NT2/D1 (cell line): ENCODE results near the gene DAPP1.
"Not testable (repeated sequence)": the region's sequence is repeated elsewhere in the genome, so short reads cannot be mapped to it uniquely, and the experiment has no call there.

ENCODE experiments used
- DNase-seq: peaks from one replicate; pipeline ENCODE4 v3.0.0-alpha.2; 2011; ENCODE audit warnings: low read depth, low spot score
- H3K27me3 ChIP-seq: 2 replicates; pipeline ENCODE4 v1.6.0; 2011; ENCODE audit warnings: mild to moderate bottlenecking; ENCODE audit not compliant: insufficient read length, insufficient read depth
- H3K36me3 ChIP-seq: 2 replicates; pipeline ENCODE4 v1.6.1; 2011; ENCODE audit warnings: mild to moderate bottlenecking, low read length, mixed read lengths; ENCODE audit not compliant: insufficient read depth, insufficient read length
- H3K4me1 ChIP-seq: 2 replicates; pipeline ENCODE4 v1.5.1; 2011; ENCODE audit not compliant: insufficient read depth, insufficient read length
- H3K4me3 ChIP-seq: 2 replicates; pipeline ENCODE4 v1.5.1; 2011; ENCODE audit warnings: low read depth; ENCODE audit not compliant: insufficient read length
- H3K9ac ChIP-seq: 2 replicates; pipeline ENCODE4 v1.6.0; 2011; ENCODE audit warnings: low read depth; ENCODE audit not compliant: insufficient read length
- H3K9me3 ChIP-seq: 2 replicates; pipeline ENCODE4 v1.5.1; 2011; ENCODE audit warnings: mild to moderate bottlenecking, low read length; ENCODE audit not compliant: insufficient read depth
- SUZ12 ChIP-seq: IDR thresholded peaks from 2 replicates; pipeline ENCODE4 v1.6.1; 2011; ENCODE audit not compliant: insufficient read length, insufficient read depth; ENCODE audit errors: extremely low read depth
- YY1 ChIP-seq: IDR thresholded peaks from 2 replicates; pipeline ENCODE4 v1.6.1; 2011; ENCODE audit not compliant: insufficient read length, insufficient read depth
- ZNF274 ChIP-seq: IDR thresholded peaks from 2 replicates; pipeline ENCODE4 v1.6.1; 2011; ENCODE audit warnings: mild to moderate bottlenecking, low read depth, low read length

DAPP1 gene

DNA sequence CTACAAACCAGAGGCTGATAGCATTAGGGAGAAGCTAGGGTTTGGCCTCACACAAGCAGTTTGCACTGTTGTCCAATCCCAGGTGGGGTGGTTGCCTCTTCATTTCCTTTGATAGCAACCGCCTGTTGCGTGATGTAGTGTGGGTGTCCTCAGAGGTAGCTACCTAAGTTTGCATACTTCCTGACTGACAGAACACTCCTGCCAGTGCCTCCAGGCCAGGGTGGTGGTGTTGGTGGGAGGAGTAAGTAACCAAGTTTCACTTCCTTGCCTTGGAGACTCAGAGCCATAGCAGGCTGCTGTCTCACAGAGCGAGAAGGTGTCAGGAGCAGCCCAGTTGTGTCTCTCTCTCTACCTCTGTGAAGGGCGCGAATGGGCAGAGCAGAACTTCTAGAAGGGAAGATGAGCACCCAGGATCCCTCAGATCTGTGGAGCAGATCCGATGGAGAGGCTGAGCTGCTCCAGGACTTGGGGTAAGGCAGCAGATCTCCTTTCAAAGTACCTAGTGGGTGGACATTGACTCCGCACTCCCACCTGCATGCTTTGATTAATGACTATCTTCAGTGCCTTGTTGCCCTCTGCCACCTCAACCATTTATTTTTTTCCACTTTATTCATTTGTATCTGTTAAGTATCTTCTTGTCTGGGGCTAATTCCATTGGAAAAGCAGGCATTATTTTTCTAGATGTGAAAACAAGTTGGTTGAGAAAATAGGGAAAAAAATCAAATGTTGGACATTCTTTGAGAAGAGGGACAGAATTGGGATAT, at the start of gene DAPP1:
DAPP1 (plus strand) TSS at position 283 of the 764 bp plus-strand sequence; CDS start at position 370, 87 bp downstream.
- H3K4me1 ChIP-seq: no peaks in the 10 kb centered on the region
- H3K36me3 ChIP-seq: no peaks in the 10 kb centered on the region
- no peak for DNase-seq
- H3K9ac ChIP-seq: no peak within 1 kb of the TSS
- no peak within 1 kb of the TSS for H3K4me3 ChIP-seq
- TF ChIP-seq SUZ12 (no peak), YY1 (no peak), ZNF274 (no peak)
- H3K9me3 ChIP-seq: no peaks in the 10 kb centered on the region
- H3K27me3 ChIP-seq: no peaks in the 10 kb centered on the region

DNA sequence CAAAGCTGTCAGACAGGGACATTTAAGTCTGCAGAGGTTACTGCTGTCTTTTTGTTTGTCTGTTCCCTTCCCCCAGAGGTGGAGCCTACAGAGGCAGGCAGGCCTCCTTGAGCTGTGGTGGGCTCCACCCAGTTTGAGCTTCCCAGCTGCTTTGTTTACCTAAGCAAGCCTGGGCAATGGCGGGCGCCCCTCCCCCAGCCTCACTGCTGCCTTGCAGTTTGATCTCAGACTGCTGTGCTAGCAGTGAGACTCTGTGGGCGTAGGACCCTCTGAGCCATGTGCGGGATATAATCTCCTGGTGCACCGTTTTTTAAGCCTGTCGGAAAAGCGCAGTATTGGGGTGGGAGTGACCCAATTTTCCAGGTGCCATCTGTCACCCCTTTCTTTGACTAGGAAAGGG, 45.8 kb upstream of the DAPP1 start:
- H3K4me3 ChIP-seq, DNase-seq, H3K36me3 ChIP-seq, H3K27me3 ChIP-seq, H3K4me1 ChIP-seq, H3K9ac ChIP-seq: not testable (repeated sequence)
- H3K9me3 ChIP-seq: peaks cover 11% of the 10 kb centered on the region

DNA sequence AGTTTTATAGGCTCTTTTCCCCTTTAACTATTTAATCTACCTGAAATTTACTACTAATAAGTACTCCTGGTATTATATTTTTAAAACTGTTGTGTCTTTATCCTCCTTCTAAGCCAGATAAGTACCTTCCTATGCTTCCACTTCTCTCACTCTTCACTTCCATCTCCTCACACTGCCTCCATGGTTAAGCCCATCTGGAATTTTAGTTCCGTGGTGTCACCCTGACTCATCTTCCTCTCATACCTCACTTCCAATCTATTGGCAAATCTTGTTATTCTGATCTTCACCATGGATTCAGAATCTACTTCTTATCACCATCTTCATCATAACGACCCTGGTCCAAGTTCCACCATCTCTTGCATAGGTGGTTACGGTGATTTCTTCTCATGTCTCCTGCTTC, 32.7 kb upstream of the DAPP1 start:
- TF ChIP-seq ZNF274 (no peak), YY1 (no peak), SUZ12 (no peak)
- Histone ChIP-seq H3K36me3 (no peaks in the 10 kb centered on the region), H3K9me3 (no peaks in the 10 kb centered on the region), H3K4me3 (no peak overlapping the region), H3K9ac (no peak overlapping the region), H3K4me1 (no peaks in the 10 kb centered on the region), H3K27me3 (no peaks in the 10 kb centered on the region)
- DNase-seq: no peak

DNA sequence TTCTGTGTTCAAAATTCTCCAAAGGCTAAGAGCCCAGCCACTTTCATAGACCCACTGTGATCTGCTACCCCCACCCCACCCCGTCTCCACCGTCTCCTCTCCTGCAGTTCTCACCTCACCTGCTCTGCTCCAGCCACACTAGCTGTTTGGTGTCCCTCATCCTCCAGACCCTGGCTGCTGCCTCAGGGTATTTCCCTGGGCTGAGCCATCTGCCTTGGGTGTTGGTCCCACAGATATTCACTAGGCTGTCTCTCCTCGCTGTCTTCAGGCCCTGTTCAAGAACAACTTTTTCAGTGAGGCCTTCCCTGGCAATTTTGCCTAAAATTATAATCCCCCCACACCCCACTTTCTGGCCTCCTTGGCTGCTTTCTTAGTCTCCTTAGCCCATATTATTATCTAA, 31.8 kb upstream of the DAPP1 start:
- Histone ChIP-seq H3K4me3 (no peak overlapping the region), H3K9me3 (no peaks in the 10 kb centered on the region), H3K9ac (no peak overlapping the region), H3K27me3 (no peaks in the 10 kb centered on the region), H3K36me3 (no peaks in the 10 kb centered on the region), H3K4me1 (no peaks in the 10 kb centered on the region)
- no peak for TF ChIP-seq ZNF274
- no peak for TF ChIP-seq SUZ12
- no peak for DNase-seq

DNA sequence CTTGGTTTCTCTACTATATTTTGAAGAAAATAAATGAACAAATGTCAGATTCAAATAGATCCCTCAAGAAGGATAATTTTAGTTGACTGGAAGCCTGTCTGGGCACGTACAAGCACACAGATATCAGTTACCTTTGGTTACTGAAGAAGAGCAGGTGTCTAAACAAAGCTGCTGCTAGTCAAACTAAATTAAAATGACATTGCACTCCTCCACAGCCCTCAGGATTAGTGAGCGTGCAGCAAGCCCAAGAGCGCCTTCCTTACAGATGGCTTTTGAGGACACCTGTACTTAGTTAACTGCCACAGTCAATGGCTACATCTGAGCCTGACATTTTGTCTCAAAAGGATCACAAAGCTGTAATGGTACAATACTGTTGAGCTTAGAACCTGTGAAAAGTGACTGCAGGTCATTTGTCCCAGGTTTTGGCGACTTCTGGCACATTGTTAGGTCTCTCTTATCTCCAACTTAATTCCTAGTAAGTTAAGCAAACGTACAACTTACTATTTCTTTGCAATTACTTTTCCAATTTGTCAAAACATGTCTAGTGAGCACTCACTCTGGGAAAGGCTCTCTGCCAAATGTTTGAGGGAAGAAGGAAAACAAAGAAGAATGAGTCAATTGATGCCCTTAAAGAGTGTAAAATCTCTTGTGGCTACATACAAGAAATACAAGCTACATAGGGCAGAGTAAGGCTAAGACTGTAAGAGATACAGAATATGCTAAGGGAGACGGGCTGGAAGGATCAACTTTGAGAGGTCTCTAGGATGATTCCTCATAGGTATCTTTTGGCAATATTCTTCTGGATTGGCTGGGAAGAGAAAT, 25.6 kb upstream of the DAPP1 start:
- Histone ChIP-seq H3K27me3 (no peaks in the 10 kb centered on the region), H3K4me1 (no peaks in the 10 kb centered on the region), H3K9ac (no peak overlapping the region), H3K9me3 (no peaks in the 10 kb centered on the region), H3K36me3 (no peaks in the 10 kb centered on the region), H3K4me3 (no peak overlapping the region)
- no peak for DNase-seq
- no peak for TF ChIP-seq YY1
- no peak for TF ChIP-seq SUZ12

DNA sequence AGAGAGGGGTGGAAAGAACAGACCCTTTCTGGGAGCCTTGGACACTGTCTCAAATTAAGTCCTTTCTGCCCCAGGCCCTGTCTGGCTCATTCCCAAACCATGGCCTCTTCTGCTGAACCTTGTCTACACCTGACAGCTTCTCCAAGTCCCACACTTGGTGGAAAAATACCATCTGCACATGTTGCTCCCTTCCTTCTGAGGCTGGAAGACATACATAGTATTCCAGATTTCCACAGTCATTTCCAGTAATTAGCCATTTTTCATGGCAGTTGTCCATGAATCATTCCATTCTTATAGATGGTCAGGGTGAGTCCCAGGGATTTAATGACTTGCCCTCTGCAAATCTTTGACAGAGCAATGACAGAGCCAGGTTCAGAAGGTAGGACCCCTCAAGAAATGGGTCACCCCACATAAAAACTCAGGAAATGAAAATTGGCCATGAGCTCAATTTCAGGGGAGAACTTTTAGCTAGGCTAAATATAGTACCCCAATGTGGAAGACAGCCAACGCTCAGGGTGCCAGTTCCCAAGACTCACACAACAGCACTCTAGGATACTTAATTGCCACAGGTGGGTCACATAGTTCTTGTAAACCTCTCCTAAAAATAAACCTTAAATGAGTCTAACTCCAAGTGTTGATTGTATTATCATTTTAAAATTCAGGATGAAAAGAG, 16.2 kb upstream of the DAPP1 start:
- H3K4me1 ChIP-seq: no peaks in the 10 kb centered on the region
- no peak overlapping the region for H3K4me3 ChIP-seq
- no peaks in the 10 kb centered on the region for H3K27me3 ChIP-seq
- no peak for DNase-seq
- no peak overlapping the region for H3K9ac ChIP-seq
- peaks cover 21% of the 10 kb centered on the region; the same call in 1 of the 2 replicates for H3K9me3 ChIP-seq
- H3K36me3 ChIP-seq: no peaks in the 10 kb centered on the region
- no peak for TF ChIP-seq YY1
- no peak for TF ChIP-seq ZNF274
- no peak for TF ChIP-seq SUZ12
